SU-DHL-6 (cell line): Measurements from ENCODE around the gene CEP295NL.

Experiments used
- H2AFZ ChIP-seq: fragments of 200-600 bp; sonication (generic); 2 replicates; pipeline ENCODE4 v1.6.1; 2014; ENCODE audit warnings: low read depth, mild to moderate bottlenecking, moderate library complexity, mixed read lengths, antibody characterized with exemption, low read length; ENCODE audit not compliant: severe bottlenecking
- H3F3A ChIP-seq: fragments of 200-600 bp; shearing (Covaris generic); 2 replicates; pipeline ENCODE4 v1.6.0; 2016; ENCODE audit warnings: antibody characterized with exemption, mild to moderate bottlenecking; ENCODE audit not compliant: insufficient read depth
- H3K27ac ChIP-seq: fragments of 200-600 bp; sonication (generic); 2 replicates; pipeline ENCODE4 v1.5.1; 2016; ENCODE audit warnings: low read depth, mild to moderate bottlenecking, low read length, moderate library complexity, mixed read lengths
- H3K27me3 ChIP-seq: fragments of 200-600 bp; sonication (generic), shearing (Covaris generic); 2 replicates; pipeline ENCODE4 v1.6.0; 2014; ENCODE audit warnings: mild to moderate bottlenecking, low read length
- H3K36me3 ChIP-seq: fragments of 200-600 bp; sonication (generic); 2 replicates; pipeline ENCODE4 v1.6.1; 2014; ENCODE audit warnings: mild to moderate bottlenecking, low read length, mixed read lengths
- H3K4me2 ChIP-seq: fragments of 300-600, 200-600 bp; shearing (Covaris generic), sonication (generic); 2 replicates; pipeline ENCODE4 v1.6.0; 2014; ENCODE audit warnings: low read length, low read depth, mild to moderate bottlenecking; ENCODE audit not compliant: poor library complexity, severe bottlenecking
- H3K4me3 ChIP-seq: fragments of 200-600 bp; sonication (generic); 2 replicates; pipeline ENCODE4 v1.5.1; 2014; ENCODE audit warnings: antibody characterized with exemption, low read length, mild to moderate bottlenecking, mixed read lengths; ENCODE audit not compliant: insufficient read depth, poor library complexity, severe bottlenecking
- H3K79me2 ChIP-seq: fragments of 200-600 bp; sonication (generic); 2 replicates; pipeline ENCODE4 v1.6.1; 2014; ENCODE audit warnings: mild to moderate bottlenecking, low read length, moderate library complexity; ENCODE audit not compliant: insufficient read depth
- H3K9ac ChIP-seq: fragments of 200-600 bp; sonication (generic); 2 replicates; pipeline ENCODE4 v1.7.0; 2014; ENCODE audit warnings: mild to moderate bottlenecking, low read length
- H3K9me2 ChIP-seq: fragments of 200-600 bp; sonication (generic); replicated peaks from 2 replicates; pipeline ENCODE4 v1.6.1; 2014; ENCODE audit warnings: low read length; ENCODE audit not compliant: insufficient read depth
- H3K9me3 ChIP-seq: fragments of 200-600 bp; sonication (generic); 2 replicates; pipeline ENCODE4 v1.6.1; 2014; ENCODE audit warnings: low read length, mixed read lengths; ENCODE audit not compliant: insufficient read depth
- H4K20me1 ChIP-seq: fragments of 200-600 bp; sonication (generic); 2 replicates; pipeline ENCODE4 v1.6.1; 2014; ENCODE audit warnings: low read depth, mild to moderate bottlenecking, antibody characterized with exemption, low read length, moderate library complexity, mixed read lengths
- CTCF ChIP-seq: fragments of 200-600 bp; sonication (generic); IDR thresholded peaks from one replicate; pipeline ENCODE4 v1.5.1; 2017; ENCODE audit warnings: antibody characterized with exemption, mild to moderate bottlenecking, low read length, moderate library complexity; ENCODE audit not compliant: insufficient read depth, poor library complexity, severe bottlenecking
- EZH2phosphoT487 ChIP-seq: fragments of 200-600 bp; sonication (generic), shearing (Covaris generic); conservative IDR thresholded peaks from 2 replicates; pipeline ENCODE4 v1.6.1; 2018; ENCODE audit warnings: mild to moderate bottlenecking, antibody characterized with exemption, low read length, moderate library complexity, mixed read lengths

The CEP295NL gene

DNA sequence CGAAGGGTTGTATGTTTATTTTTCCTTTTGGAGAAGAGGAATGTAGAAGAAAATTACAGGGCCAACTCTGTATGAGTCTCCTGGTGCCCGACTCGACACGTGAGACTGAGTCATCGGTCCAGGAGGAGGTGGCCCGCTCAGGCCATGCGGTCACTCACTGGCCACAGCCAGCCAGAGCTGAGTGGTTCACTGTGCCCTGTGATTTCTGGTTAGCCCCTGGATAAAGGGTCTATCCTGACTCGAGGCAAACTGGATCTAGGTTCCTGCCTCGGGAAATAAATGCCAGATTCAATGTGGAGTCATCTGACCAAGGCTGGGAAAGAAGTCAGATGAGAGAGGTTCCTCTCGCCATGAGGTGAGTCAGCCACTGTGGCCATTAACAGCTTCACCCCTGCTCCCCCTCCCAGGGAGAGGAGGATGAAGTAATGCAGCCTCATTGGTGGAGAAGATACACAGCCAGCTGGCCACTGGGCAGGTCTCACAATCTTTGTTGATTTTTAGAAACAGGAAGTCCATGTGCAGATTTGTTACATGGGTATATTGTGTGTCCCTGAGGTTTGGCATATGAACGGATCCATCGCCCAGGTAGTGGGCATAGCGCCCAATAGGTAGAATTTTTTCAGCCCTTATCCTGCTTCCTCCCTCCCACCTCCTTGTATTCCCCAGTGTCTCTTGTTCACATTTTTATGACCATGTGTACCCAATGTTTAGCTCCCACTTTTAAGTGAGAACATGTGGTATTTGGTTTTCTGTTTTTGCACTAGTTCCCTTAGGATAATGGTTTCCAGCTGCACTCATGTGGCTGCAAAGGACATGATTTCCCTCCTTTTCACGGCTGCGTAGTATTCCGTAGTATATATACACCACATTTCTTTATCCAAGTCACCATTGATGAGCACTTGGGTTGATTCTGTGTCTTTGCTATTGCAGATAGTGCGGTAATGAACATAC is 40.7 kb downstream of the CEP295NL start:
- H3K9ac ChIP-seq: no peak overlapping the region

DNA sequence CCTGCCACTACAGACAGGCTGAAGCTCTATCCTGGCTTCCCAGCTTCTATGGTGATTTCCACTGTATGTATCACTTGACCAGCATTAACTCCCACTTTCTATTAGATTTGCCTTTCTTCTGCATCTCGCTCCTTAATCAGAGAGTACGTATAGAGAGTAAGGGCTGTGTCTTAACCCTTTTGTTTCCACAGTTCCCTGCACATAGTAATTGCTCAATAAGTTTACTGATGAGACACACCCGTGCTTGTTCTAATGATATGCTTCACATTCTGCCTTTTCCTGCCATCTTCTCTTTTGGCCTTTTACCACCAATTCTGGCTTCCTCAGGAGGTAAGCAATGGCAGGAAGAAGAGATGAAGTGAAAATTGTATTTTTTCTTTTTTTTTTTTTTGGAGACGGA is 41.8 kb downstream of the CEP295NL start:
- Histone ChIP-seq H3K9me3 (no peaks in the 10 kb centered on the region), H3K27ac (no peak overlapping the region), H4K20me1 (no peaks in the 10 kb centered on the region), H3K4me3 (no peak overlapping the region), H2AFZ (no peak overlapping the region), H3F3A (no peaks in the 10 kb centered on the region), H3K36me3 (no peaks in the 10 kb centered on the region), H3K9me2 (no peaks in the 10 kb centered on the region), H3K27me3 (no peaks in the 10 kb centered on the region), H3K9ac (no peak overlapping the region), H3K4me2 (no peak overlapping the region), H3K79me2 (no peaks in the 10 kb centered on the region)
- TF ChIP-seq CTCF (no peak), EZH2phosphoT487 (no peak)

More for the DNA sequence above, 40.7 kb downstream of the CEP295NL start:
- Histone ChIP-seq H3K9me2 (no peaks in the 10 kb centered on the region), H3K36me3 (no peaks in the 10 kb centered on the region), H3K27ac (no peak overlapping the region), H4K20me1 (no peaks in the 10 kb centered on the region), H3F3A (no peaks in the 10 kb centered on the region), H3K27me3 (no peaks in the 10 kb centered on the region), H3K4me3 (no peak overlapping the region), H2AFZ (no peak overlapping the region), H3K4me2 (no peak overlapping the region), H3K9me3 (no peaks in the 10 kb centered on the region), H3K79me2 (no peaks in the 10 kb centered on the region)
- TF ChIP-seq CTCF (no peak), EZH2phosphoT487 (no peak)

DNA sequence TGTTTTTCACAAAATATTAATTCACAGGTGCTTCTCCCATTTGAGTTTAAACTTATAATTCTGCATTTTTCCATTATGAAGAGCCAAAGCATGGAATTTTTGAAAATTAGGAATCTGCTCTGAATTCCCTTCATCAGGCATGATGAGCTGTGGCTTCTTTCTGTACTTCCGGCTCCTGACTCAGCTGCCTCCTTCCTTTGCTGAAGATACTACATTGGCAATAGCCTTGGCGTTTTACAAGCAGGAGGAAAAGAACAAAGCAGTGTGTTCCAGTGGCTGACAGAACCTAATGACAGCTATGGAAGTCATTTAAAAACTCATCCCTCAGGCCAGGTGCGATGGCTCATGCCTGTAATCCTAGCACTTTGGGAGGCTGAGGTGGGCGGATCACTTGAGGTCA is 44.0 kb downstream of the CEP295NL start:
- Histone ChIP-seq H3K36me3 (no peaks in the 10 kb centered on the region), H3K79me2 (no peaks in the 10 kb centered on the region), H3K27ac (no peak overlapping the region), H3K27me3 (no peaks in the 10 kb centered on the region), H3K4me3 (no peak overlapping the region), H3K9me3 (no peaks in the 10 kb centered on the region), H3F3A (no peaks in the 10 kb centered on the region), H2AFZ (no peak overlapping the region), H3K4me2 (no peak overlapping the region), H4K20me1 (no peaks in the 10 kb centered on the region), H3K9ac (no peak overlapping the region), H3K9me2 (no peaks in the 10 kb centered on the region)
- TF ChIP-seq CTCF (no peak), EZH2phosphoT487 (no peak)
